Prostate gland (tissue), 2 donors: ENCODE results near the gene PRPF38B.

ENCODE experiments used
- CTCF ChIP-seq, 4 experiments: fragments of 200-600 bp in 2 of 4; fragments of 450-650 bp in 2 of 4; sonication (generic) in 2 of 4; IDR thresholded peaks; 1 replicate in 3 of 4; 2 replicates in 1 of 4; pipeline ENCODE4 v1.5.1; 2016 to 2019; ENCODE audit warnings: antibody characterized with exemption in 4 of 4, mild to moderate bottlenecking in 2 of 4, moderate library complexity in 2 of 4
- POLR2A ChIP-seq: fragments of 450-650 bp; IDR thresholded peaks from one replicate; pipeline ENCODE4 v1.6.1; 2016; ENCODE audit warnings: antibody characterized with exemption, mild to moderate bottlenecking
- POLR2AphosphoS5 ChIP-seq: sonication (generic); formaldehyde crosslinking; IDR thresholded peaks from one replicate; pipeline ENCODE4 v1.6.1; 2017; ENCODE audit warnings: antibody characterized with exemption

- TF ChIP-seq CTCF (IDR thresholded peaks at IDR 0.05) (no peak), POLR2A (no peak), POLR2AphosphoS5 (no peak)
Measured at GRCh38 chr1:108732398-108732797, 40.3 kb downstream of the PRPF38B start.
